SH-SY5Y (cell line): ENCODE results near the gene CACNA1I.

Source experiments
- GATA2 ChIP-seq: IDR thresholded peaks from 2 replicates; pipeline ENCODE4 v1.6.1; 2011; ENCODE audit warnings: mild to moderate bottlenecking, low read depth, low read length
- GATA3 ChIP-seq: IDR thresholded peaks from 2 replicates; pipeline ENCODE4 v1.6.1; 2011; ENCODE audit warnings: low read depth, mild to moderate bottlenecking, low read length, moderate library complexity

- TF ChIP-seq GATA2 (no peak), GATA3 (no peak)
Observed at GRCh38 chr22:39532215-39533073, 38.1 kb upstream of the CACNA1I start, which contains the start of gene RPS19BP1.
